IPS DF 19.7 (cell line): ENCODE data around the gene EFNA3.

Experiments
- DNase-seq: peaks from one replicate; pipeline ENCODE4 v3.0.0-alpha.2; 2013; ENCODE audit warnings: low read depth, low spot score

The EFNA3 gene

DNA sequence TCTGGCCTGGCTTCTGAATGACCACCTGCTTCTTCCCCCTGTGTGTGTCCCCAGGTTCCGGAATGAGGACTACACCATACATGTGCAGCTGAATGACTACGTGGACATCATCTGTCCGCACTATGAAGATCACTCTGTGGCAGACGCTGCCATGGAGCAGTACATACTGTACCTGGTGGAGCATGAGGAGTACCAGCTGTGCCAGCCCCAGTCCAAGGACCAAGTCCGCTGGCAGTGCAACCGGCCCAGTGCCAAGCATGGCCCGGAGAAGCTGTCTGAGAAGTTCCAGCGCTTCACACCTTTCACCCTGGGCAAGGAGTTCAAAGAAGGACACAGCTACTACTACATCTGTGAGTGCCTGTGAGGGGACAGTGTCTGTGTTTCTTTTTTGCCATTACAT is 52.6 kb downstream of the EFNA3 start:
- no peak for DNase-seq

DNA sequence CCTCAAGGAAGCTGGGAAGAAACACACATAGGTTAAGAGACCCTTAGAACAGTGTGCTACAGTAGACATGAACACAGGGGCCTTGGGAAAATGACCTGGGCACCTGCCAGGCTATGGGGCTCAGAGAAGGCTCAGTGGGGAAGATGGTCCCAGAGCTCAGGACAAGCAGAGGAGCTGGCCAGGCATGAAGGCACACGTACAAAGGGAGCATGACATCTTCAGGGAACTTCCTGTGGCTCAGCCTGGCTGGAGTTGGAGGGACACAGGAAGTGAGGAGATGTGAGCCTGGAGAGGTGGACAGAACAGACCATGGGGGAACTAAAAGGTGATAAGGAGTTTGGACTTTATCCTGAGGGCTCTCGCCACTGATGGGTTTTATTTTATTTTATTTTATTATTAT is 53.2 kb downstream of the EFNA3 start:
- DNase-seq = no peak

DNA sequence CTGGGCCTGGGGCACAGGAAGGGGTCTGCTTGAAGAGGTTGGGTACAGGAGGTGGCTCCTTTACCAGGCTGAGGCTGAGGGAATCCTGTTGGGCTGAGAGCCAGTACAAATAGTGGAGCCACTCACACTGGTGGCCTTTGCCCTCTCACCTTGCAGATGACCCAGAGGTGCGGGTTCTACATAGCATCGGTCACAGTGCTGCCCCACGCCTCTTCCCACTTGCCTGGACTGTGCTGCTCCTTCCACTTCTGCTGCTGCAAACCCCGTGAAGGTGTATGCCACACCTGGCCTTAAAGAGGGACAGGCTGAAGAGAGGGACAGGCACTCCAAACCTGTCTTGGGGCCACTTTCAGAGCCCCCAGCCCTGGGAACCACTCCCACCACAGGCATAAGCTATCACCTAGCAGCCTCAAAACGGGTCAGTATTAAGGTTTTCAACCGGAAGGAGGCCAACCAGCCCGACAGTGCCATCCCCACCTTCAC is 55.2 kb downstream of the EFNA3 start:
- no peak for DNase-seq

- DNase-seq = no peak
Observed at GRCh38 chr1:155134322-155134721, 55.7 kb downstream of the EFNA3 start.

GRCh38 chr1:155134880-155135414 is 56.3 kb downstream of the EFNA3 start:
- no peak for DNase-seq

DNA sequence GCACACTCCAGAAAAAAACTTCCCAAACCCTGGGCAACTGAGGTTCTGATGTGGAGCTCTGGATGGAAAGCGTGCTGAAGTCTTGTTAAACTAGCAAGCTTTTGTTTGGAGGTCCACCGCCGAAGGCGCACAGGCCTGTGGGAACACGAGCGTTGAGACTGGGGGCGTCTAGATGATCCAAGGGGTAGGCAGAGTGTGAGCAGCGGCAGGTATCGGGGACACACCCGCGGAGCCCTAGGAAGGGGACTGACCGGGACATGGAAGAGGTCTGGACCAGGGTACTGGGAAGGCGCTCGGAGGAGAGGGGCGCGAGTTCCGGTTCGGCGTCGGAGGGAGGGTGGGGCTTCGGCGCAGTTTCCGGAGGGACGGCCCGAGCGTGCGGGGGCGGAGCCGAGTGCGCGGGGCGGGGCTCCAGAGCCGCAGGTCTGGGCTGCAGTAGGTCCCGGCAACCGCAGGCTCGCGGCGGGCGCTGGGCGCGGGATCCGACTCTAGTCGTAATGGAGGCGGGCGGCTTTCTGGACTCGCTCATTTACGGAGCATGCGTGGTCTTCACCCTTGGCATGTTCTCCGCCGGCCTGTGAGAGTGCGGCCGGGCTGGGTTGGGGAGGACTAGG is 56.9 kb downstream of the EFNA3 start, which contains the start of gene SLC50A1:
Gene SLC50A1, plus strand, starts transcription at position 438 of the 614 bp plus-strand sequence. Its CDS starts 60 bp downstream, at position 498.
- no peak for DNase-seq

DNA sequence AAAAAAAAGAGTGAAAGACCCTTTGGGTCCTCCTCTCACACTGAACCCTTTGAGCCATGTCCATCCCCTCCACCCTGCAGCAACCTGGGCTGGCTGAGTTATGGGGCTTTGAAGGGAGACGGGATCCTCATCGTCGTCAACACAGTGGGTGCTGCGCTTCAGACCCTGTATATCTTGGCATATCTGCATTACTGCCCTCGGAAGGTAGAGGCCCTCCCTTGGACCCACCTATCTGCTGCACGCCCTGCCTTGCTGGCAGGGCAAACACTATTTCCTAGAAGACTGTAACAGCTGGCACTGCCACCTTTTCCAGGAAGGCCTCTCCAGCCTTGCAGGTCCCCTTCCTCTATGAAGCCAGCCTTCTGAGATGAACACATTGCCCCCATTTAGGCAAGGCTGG is 58.1 kb downstream of the EFNA3 start:
- no peak for DNase-seq
